SH-SY5Y (cell line): ENCODE results near the gene RNF180.

Source experiments
- GATA2 ChIP-seq: IDR thresholded peaks from 2 replicates; pipeline ENCODE4 v1.6.1; 2011; ENCODE audit warnings: mild to moderate bottlenecking, low read depth, low read length
- GATA3 ChIP-seq: IDR thresholded peaks from 2 replicates; pipeline ENCODE4 v1.6.1; 2011; ENCODE audit warnings: low read depth, mild to moderate bottlenecking, low read length, moderate library complexity

DNA sequence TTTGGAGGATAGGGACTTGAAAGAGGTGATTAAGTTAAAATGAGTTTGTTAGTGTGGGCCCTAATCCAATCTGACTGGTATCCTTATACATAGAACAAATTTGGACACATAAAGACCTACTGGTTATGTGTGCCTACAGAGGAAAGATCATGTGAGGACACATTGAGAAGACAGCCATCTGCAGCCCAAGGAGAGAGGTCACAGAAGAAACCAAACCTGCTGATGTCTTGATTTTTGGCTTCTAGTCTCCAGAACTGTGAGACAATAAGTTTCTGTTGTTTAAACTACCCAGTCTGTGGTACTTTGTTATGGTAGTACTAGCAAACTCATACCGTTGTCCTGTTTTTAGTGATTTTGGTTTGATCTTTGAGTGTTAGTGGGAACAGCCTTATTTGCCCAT is 18.3 kb downstream of the RNF180 start:
- TF ChIP-seq GATA3 (no peak), GATA2 (no peak)
